Small intestine (tissue), 7 donors: ENCODE results near the gene TTC39B. TPM values are rescaled to one million over a fixed set of nuclear protein-coding genes. Genes with fewer than 3 reads are reported as not detected.

Source experiments
- DNase-seq, 2 donors: peaks; one replicate each; pipeline versions ENCODE4 v3.0.0 to v3.0.0-alpha.2; 2013
- FAIRE-seq: peaks from 2 replicates; lab custom pipeline; 2012; peaks lifted over from hg19 to GRCh38; lab: Jason Lieb, UNC
- H3K27ac ChIP-seq, 3 donors: one replicate each; pipeline ENCODE4 v1.5.1; 2013; ENCODE audit warnings: low read length in 2 of 3, mild to moderate bottlenecking in 2 of 3, control low read depth in 1 of 3, inconsistent platforms in 1 of 3, low read depth in 1 of 3, moderate library complexity in 1 of 3
- H3K27me3 ChIP-seq, 3 donors: one replicate each; pipeline ENCODE4 v1.6.1; 2013; ENCODE audit warnings: low read length in 3 of 3, inconsistent platforms in 1 of 3; ENCODE audit not compliant: control insufficient read depth in 3 of 3, insufficient read depth in 3 of 3
- H3K36me3 ChIP-seq, 3 donors: one replicate each; pipeline ENCODE4 v1.6.1; 2013; ENCODE audit warnings: low read length in 3 of 3, inconsistent platforms in 1 of 3, low read depth in 1 of 3, mild to moderate bottlenecking in 1 of 3, moderate library complexity in 1 of 3; ENCODE audit not compliant: control insufficient read depth in 3 of 3, insufficient read depth in 2 of 3
- H3K4me1 ChIP-seq, 3 donors: one replicate each; pipeline ENCODE4 v1.6.1; 2013; ENCODE audit warnings: low read length in 2 of 3, inconsistent platforms in 1 of 3, low read depth in 1 of 3, mild to moderate bottlenecking in 1 of 3, moderate library complexity in 1 of 3; ENCODE audit not compliant: control insufficient read depth in 3 of 3, insufficient read depth in 2 of 3
- H3K4me3 ChIP-seq, 3 donors: one replicate each; pipeline ENCODE4 v1.5.1; 2013; ENCODE audit warnings: low read length in 3 of 3, control low read depth in 1 of 3, inconsistent platforms in 1 of 3, low read depth in 1 of 3, mild to moderate bottlenecking in 1 of 3, moderate library complexity in 1 of 3
- H3K9me3 ChIP-seq, 2 donors: one replicate each; pipeline ENCODE4 v1.6.1; 2013; ENCODE audit warnings: low read depth in 1 of 2, low read length in 1 of 2; ENCODE audit not compliant: control insufficient read depth in 2 of 2, insufficient read depth in 1 of 2
- WGBS, 3 donors: extraction: QIAGEN DNeasy Blood & Tissue Kit; methylation state at CpG; one replicate each; pipeline ENCODE4 v1.1.7; 2013; 5-methylcytosine and 5-hydroxymethylcytosine counted together
- polyA plus RNA-seq, 4 donors: library from polyadenylated mRNA; stranded (reverse) in 3 of 4; unstranded in 1 of 4; fragments of 200-250 nt in 3 of 4; fragments of 120-200 nt in 1 of 4; gene quantifications; one replicate each; pipeline versions ENCODE4 v1.2.1 to v1.2.3, GENCODE V29; 2013
- donor health status: healthy with polysubstance abuse.
- donor health status: control.
- donor health status: control.
- donor health status: Bipolar disorder and iron deficiency.
- donor health status: healthy.

TTC39B gene
- polyA plus RNA-seq, 4 donors, result 4.8 to 33.6 (median 6.2) TPM

DNA sequence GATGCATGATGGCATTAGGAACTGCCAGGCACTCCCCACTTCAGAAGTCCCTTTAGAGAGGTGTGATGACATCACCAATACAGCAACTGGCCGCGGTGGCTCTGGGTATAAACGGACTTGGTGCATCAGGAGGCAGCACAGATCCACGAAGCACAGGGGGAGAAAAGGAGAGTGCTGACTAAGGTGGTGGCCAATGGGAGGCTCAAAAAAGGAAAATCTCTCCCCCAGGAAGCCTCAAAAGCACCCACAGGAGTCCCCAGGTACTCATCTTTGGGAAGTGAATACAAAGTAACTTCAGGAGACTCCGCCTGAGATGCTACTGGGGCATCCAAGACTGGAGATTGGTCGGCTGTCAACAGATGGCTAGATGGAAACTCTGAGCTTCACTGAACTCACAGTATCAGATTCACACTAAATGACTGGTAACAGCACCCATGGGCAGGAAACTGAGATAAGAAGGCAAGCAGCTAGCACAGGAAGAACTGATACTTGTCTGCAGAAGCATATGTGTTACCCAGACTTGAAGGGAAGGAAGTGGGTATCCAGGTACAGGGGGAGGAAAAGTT, 7.6 kb downstream of the TTC39B start:
- Histone ChIP-seq H3K4me3 (no peak overlapping the region), H3K27me3 (no peaks in the 10 kb centered on the region), H3K9me3 (peaks cover 0 to 10% of the 10 kb centered on the region in 2 donors), H3K4me1 (peaks cover 9 to 33% (median 12%) of the 10 kb centered on the region in 3 donors), H3K27ac (peak overlapping the region in 2 of 3 donors; percentile 52 to 88), H3K36me3 (peaks cover 0 to 30% (median 0%) of the 10 kb centered on the region in 3 donors)
- WGBS, 3 donors, result 61 to 81% (median 71%) methylated on average over 6 of the region's 6 CpGs
- FAIRE-seq, result no peak
- DNase-seq, result peak in 1 of 2 donors; percentile 58

DNA sequence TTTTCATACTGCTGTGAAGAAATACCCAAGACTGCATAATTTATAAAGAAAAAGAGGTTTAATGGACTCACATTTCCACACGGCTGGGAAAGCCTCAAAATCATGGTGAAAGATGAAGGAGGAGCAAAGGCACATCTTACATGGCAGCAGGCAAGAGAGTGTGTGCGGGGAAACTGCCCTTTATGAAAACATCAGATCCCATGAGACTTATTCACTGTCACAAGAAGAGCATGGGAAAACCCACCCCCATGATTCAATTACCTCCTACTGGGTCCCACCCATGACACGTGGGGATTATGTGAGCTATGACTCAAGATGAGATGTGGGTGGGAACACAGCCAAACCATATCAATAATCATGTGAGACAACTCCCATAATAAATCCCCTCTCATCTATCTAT, 8.7 kb downstream of the TTC39B start:
- FAIRE-seq (no peak), DNase-seq (no peak)
- Histone ChIP-seq H3K36me3 (peaks cover 0 to 29% (median 0%) of the 10 kb centered on the region in 3 donors), H3K27me3 (no peaks in the 10 kb centered on the region), H3K27ac (peak overlapping the region in 1 of 3 donors; percentile 88), H3K9me3 (peaks cover 0 to 10% of the 10 kb centered on the region in 2 donors), H3K4me3 (no peak overlapping the region), H3K4me1 (peaks cover 11 to 43% (median 12%) of the 10 kb centered on the region in 3 donors)
- WGBS, 3 donors, result 80 to 90% (median 87%) methylated on average over 3 of the region's 3 CpGs

DNA sequence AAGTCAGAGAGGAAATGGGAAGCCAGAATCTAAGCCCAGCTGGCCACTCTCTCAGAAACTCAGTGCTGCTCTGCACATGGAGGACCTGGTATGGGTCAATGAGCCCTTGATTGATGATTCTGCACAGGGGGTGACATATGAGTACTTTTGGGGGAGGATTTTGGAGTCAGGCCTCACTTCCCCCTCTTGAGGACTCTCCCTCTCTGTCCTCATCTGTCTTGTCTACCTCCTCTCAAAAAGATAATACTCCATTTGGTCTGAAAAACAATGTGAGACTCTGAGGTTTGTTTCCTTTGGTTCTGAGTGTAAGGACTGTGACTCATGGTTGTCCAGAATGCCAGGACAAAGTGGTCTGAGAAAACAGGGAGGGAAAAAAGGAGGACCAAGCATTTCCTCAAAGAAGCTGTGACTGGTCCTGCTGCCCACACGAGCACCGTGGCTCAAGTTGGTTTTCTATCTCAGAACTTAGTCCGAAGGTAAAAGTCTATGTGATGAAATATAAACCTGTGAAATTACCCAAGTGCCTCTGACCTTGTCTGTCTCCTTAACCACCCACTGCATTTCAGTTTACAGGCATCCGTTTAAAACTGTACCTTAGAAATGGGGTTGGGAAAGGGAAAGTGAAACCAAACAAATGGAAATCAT, 11.1 kb downstream of the TTC39B start:
- WGBS, 3 donors, result 0 to 6% (median 2%) methylated on average over 4 of the region's 4 CpGs
- Histone ChIP-seq H3K36me3 (peaks cover 0 to 31% (median 1%) of the 10 kb centered on the region in 3 donors), H3K4me1 (peaks cover 11 to 51% (median 12%) of the 10 kb centered on the region in 3 donors), H3K4me3 (peak overlapping the region in 2 of 3 donors; percentile 14 to 30), H3K27me3 (no peaks in the 10 kb centered on the region), H3K27ac (peak overlapping the region; percentile 78 to 95 (median 93)), H3K9me3 (peaks cover 0 to 10% of the 10 kb centered on the region in 2 donors)
- peak; percentile 88 to 91 for DNase-seq
- FAIRE-seq, result no peak

DNA sequence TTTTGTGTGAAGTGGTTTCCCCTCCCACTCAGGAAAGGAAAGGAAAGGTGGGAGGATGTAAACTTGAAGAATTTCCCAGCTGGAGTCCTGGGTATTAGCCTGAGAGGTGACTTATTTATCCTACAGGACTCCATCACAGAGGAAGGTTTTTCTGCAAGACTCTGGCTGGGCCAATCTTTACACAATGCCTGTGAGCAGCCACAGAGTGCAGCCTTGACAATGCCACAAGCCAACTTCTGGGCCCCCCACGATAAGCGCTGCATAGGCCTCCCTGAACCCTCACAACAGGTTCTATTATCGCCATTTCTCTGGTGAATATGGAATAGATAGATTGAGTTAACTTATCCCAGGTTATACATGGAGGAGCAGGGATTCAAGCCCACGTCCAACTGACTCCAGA, 12.4 kb downstream of the TTC39B start:
- Histone ChIP-seq H3K9me3 (peaks cover 0 to 10% of the 10 kb centered on the region in 2 donors), H3K4me1 (peaks cover 6 to 56% (median 12%) of the 10 kb centered on the region in 3 donors), H3K27ac (peak overlapping the region in 2 of 3 donors; percentile 65 to 93), H3K36me3 (peaks cover 0 to 28% (median 2%) of the 10 kb centered on the region in 3 donors), H3K4me3 (no peak overlapping the region), H3K27me3 (no peaks in the 10 kb centered on the region)
- no peak for DNase-seq
- WGBS, 3 donors, result 88 to 93% (median 90%) methylated on average over 4 of the region's 4 CpGs
- no peak for FAIRE-seq

DNA sequence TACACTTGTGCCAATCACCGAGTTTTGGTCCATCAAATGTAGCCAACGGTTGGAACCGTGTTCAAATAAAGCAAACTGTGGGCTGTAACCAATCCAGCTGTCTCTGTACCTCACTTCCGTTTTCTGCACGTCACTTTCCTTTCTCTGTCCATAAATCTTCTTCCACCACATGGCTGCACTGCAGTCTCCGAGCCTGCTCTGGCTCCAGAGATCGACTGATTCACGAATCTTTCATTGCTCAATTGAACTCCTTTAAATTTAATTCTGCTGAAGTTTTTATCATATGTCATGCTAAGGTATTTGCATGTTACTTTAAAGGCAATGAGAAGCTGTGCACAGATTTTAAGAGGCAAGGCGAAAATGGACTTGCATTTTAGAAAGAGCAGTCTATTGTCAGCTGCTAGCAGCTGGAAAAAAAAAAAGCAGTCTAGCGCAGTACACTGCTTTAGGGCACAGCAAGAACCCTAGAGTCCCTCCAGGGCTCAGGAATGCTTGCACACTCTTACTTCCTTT, 13.2 kb downstream of the TTC39B start:
- no peak for DNase-seq
- H3K36me3 ChIP-seq, result peaks cover 0 to 23% (median 2%) of the 10 kb centered on the region in 3 donors
- 48 to 64% (median 61%) methylated on average over 10 of the region's 10 CpGs for WGBS, 3 donors
- no peak for FAIRE-seq
- peak overlapping the region in 2 of 3 donors; percentile 65 to 93 for H3K27ac ChIP-seq
- H3K27me3 ChIP-seq, result no peaks in the 10 kb centered on the region
- H3K4me1 ChIP-seq, result peaks cover 6 to 61% (median 10%) of the 10 kb centered on the region in 3 donors
- H3K4me3 ChIP-seq, result no peak overlapping the region
- H3K9me3 ChIP-seq, result peaks cover 0 to 9% of the 10 kb centered on the region in 2 donors

DNA sequence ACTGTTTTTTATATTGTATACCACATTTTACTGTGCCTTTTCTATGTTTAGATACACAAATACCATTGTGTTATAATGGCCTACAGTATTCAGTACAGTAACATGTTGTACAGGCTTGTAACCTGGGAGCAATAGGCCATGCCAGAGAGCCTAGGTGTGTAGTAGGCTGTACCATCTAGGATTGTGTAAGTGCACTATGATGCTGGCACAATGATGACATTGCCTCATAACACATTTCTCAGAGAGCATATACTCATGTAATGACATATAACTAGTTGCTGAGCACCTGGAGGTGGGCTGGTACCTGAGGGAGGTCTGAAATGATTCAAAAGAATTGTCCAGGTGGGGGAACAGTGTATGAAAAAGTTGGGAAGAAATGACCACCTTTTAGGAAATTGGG, 13.9 kb downstream of the TTC39B start:
- Histone ChIP-seq H3K4me3 (no peak overlapping the region), H3K27ac (peak overlapping the region in 2 of 3 donors; percentile 65 to 93), H3K9me3 (peaks cover 0 to 7% of the 10 kb centered on the region in 2 donors), H3K27me3 (no peaks in the 10 kb centered on the region), H3K4me1 (peaks cover 6 to 61% (median 10%) of the 10 kb centered on the region in 3 donors), H3K36me3 (peaks cover 0 to 21% (median 2%) of the 10 kb centered on the region in 3 donors)
- DNase-seq (no peak), FAIRE-seq (no peak)

DNA sequence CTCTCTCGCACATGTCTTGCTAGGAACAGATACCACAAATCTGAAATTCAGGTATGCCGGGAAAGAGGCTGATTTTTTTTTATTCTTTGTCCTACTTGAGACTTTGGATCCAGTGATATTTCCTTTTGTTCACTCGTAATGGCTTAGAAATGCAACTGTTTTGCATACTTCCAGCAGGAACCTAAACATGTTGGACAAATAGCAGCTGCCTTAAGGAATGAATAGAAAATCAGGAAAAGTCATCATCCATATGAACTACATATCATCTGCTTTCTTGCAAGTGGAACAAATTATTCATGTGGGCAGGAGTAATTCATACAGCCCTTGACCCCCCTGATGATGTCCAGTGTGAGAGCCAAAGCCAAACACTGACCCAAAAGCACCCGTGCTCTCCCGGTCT, 17.4 kb downstream of the TTC39B start:
- Histone ChIP-seq H3K36me3 (peaks cover 0 to 6% (median 2%) of the 10 kb centered on the region in 3 donors), H3K9me3 (peaks cover 0 to 8% of the 10 kb centered on the region in 2 donors), H3K27me3 (no peaks in the 10 kb centered on the region), H3K4me3 (no peak overlapping the region), H3K4me1 (peaks cover 0 to 38% (median 4%) of the 10 kb centered on the region in 3 donors), H3K27ac (peak overlapping the region in 1 of 3 donors; percentile 21)
- 77 to 84% (median 84%) methylated on average over 5 of the region's 5 CpGs for WGBS, 3 donors
- no peak for FAIRE-seq
- no peak for DNase-seq

DNA sequence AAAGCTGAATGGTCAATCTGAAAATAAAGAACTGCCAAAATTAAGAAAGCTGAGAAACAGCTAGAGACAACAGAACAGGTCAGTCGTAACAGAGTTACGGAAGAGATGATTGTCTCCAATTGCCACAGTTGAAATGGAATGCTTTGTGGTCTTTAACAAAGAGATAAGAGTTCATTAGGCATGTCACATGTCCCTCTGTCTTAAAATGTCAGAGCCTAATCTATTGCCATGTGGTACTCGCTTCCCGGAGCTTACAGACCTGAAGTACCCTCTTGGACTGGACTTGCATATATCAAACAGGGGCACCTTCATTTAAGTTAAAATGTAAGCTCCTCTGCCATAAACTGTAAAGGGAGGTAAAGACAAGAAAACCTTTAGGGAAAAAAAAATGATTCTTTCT, 19.7 kb downstream of the TTC39B start:
- Histone ChIP-seq H3K27me3 (no peaks in the 10 kb centered on the region), H3K27ac (peak overlapping the region in 1 of 3 donors; percentile 49), H3K9me3 (peaks cover 0 to 8% of the 10 kb centered on the region in 2 donors), H3K4me1 (peaks cover 0 to 26% (median 0%) of the 10 kb centered on the region in 3 donors), H3K4me3 (no peak overlapping the region), H3K36me3 (peaks cover 0 to 6% (median 2%) of the 10 kb centered on the region in 3 donors)
- peak in 1 of 2 donors; percentile 84 for DNase-seq
- FAIRE-seq, result no peak
- WGBS, 3 donors, result 51 to 72% (median 65%) methylated on average over 4 of the region's 4 CpGs
